Endodermal cell (in vitro differentiated cells): ENCODE results near the gene ATF7IP. TPM values are rescaled to one million over a fixed set of nuclear protein-coding genes. Genes with fewer than 3 reads are reported as not detected.

Experiments
- DNase-seq: peaks from one replicate; pipeline ENCODE4 v3.0.0-alpha.2; 2017
- H3K27ac ChIP-seq: 2 replicates; pipeline ENCODE4 v1.5.1; 2013; ENCODE audit warnings: mild to moderate bottlenecking, low read depth, low read length, moderate library complexity
- H3K27me3 ChIP-seq: 2 replicates; pipeline ENCODE4 v1.6.1; 2013; ENCODE audit warnings: mild to moderate bottlenecking, low read length, moderate library complexity; ENCODE audit not compliant: insufficient read depth, control insufficient read depth, poor library complexity, severe bottlenecking
- H3K36me3 ChIP-seq: 2 replicates; pipeline ENCODE4 v1.7.0; 2013; ENCODE audit warnings: mild to moderate bottlenecking, low read length, moderate library complexity; ENCODE audit not compliant: control insufficient read depth, insufficient read depth
- H3K4me1 ChIP-seq: one replicate; pipeline ENCODE4 v1.7.0; 2013; ENCODE audit warnings: low read length; ENCODE audit not compliant: control insufficient read depth, insufficient read depth
- H3K4me3 ChIP-seq: 2 replicates; pipeline ENCODE4 v1.5.1; 2013; ENCODE audit warnings: mild to moderate bottlenecking, low read length, moderate library complexity
- H3K9ac ChIP-seq: 2 replicates; pipeline ENCODE4 v1.6.1; 2013; ENCODE audit warnings: mild to moderate bottlenecking, low read length, moderate library complexity; ENCODE audit not compliant: poor library complexity, severe bottlenecking; ENCODE audit errors: extremely low read depth
- H3K9me3 ChIP-seq: 2 replicates; pipeline ENCODE4 v1.6.1; 2013; ENCODE audit warnings: mild to moderate bottlenecking, low read length, moderate library complexity; ENCODE audit not compliant: control insufficient read depth
- H3K27ac Mint-ChIP-seq: 2 replicates; pipeline ENCODE4 v1.8.0; 2020; ENCODE audit warnings: mixed read lengths
- H3K27me3 Mint-ChIP-seq: 2 replicates; pipeline ENCODE4 v1.8.0; 2021; ENCODE audit warnings: mild to moderate bottlenecking, mixed read lengths; ENCODE audit not compliant: insufficient read depth
- H3K36me3 Mint-ChIP-seq: 2 replicates; pipeline ENCODE4 v1.8.0; 2020; ENCODE audit warnings: low read depth, mixed read lengths
- H3K4me1 Mint-ChIP-seq: 2 replicates; pipeline ENCODE4 v1.8.0; 2020; ENCODE audit warnings: mixed read lengths
- H3K4me3 Mint-ChIP-seq: 2 replicates; pipeline ENCODE4 v1.8.0; 2020; ENCODE audit warnings: mild to moderate bottlenecking, moderate library complexity, mixed read lengths
- H3K9me3 Mint-ChIP-seq: 2 replicates; pipeline ENCODE4 v1.8.0; 2020; ENCODE audit warnings: mild to moderate bottlenecking, mixed read lengths
- WGBS, 2 experiments: methylation state at CpG; one replicate each; pipeline versions ENCODE4 v1.1.5 to v1.1.7; 2013; ENCODE audit warnings: missing lambda C conversion rate in 2 of 2, mixed read lengths in 1 of 2; ENCODE audit not compliant: insufficient coverage in 1 of 2, insufficient read length in 1 of 2; 5-methylcytosine and 5-hydroxymethylcytosine counted together
- total RNA-seq, 2 donors: library from RNA; stranded (reverse); fragmentation: NEBNext Ultra II Directional in 1 of 2; extraction: Animal tissue kit (Norgen Biotek cat#: 25700) in 1 of 2; gene quantifications; 2 replicates in 1 of 2; 3 replicates in 1 of 2; pipeline ENCODE4 v1.2.1, GENCODE V29; 2021
- TF ChIP-seq, protein P1 (sequence below): fragments of 200-600 bp; sonication (generic); conservative IDR thresholded peaks from 2 replicates; pipeline ENCODE4 v1.5.0; 2021; ENCODE audit warnings: antibody characterized with exemption, mild to moderate bottlenecking

Gene ATF7IP
- total RNA-seq, 2 donors from 2014 or later = 174 to 222 TPM

DNA sequence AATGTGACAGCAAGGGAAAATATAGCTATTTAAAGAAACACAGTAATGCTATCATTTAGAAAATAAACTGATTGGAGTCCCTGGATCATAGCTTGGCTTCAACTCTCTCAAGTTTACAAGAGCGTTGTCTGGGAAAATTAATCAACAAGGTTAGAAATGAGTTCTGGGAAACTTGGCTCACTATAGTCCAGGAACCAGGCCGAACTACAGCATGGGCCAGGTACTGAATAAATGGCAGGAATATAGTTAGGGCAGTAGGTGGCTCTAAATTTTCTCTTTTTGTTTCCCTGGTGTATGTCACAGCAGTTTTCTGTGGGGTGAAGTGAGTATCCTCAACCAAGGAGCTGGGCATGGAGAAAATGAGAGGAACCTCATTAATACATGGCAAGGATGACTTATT is 129.8 kb downstream of the ATF7IP start:
- Mint-ChIP-seq H3K27ac (peak overlapping the region; percentile 56), H3K27me3 (no peaks in the 10 kb centered on the region), H3K36me3 (peaks cover 88% of the 10 kb centered on the region), H3K4me1 (peaks cover 47% of the 10 kb centered on the region), H3K9me3 (peaks cover 21% of the 10 kb centered on the region), H3K4me3 (no peak overlapping the region)
- DNase-seq = no peak
- Histone ChIP-seq H3K4me1 (peaks cover 11% of the 10 kb centered on the region), H3K4me3 (no peak overlapping the region), H3K36me3 (peaks cover 70% of the 10 kb centered on the region), H3K9me3 (peaks cover 11% of the 10 kb centered on the region), H3K27me3 (no peaks in the 10 kb centered on the region), H3K9ac (no peak overlapping the region), H3K27ac (no peak overlapping the region)
- TF ChIP-seq, protein P1, sequence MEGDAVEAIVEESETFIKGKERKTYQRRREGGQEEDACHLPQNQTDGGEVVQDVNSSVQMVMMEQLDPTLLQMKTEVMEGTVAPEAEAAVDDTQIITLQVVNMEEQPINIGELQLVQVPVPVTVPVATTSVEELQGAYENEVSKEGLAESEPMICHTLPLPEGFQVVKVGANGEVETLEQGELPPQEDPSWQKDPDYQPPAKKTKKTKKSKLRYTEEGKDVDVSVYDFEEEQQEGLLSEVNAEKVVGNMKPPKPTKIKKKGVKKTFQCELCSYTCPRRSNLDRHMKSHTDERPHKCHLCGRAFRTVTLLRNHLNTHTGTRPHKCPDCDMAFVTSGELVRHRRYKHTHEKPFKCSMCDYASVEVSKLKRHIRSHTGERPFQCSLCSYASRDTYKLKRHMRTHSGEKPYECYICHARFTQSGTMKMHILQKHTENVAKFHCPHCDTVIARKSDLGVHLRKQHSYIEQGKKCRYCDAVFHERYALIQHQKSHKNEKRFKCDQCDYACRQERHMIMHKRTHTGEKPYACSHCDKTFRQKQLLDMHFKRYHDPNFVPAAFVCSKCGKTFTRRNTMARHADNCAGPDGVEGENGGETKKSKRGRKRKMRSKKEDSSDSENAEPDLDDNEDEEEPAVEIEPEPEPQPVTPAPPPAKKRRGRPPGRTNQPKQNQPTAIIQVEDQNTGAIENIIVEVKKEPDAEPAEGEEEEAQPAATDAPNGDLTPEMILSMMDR = no peak
- WGBS, 2 experiments = 94% methylated on average over 2 of the region's 2 CpGs; no CpG with 5 or more reads in 1 of the 2 experiments

DNA sequence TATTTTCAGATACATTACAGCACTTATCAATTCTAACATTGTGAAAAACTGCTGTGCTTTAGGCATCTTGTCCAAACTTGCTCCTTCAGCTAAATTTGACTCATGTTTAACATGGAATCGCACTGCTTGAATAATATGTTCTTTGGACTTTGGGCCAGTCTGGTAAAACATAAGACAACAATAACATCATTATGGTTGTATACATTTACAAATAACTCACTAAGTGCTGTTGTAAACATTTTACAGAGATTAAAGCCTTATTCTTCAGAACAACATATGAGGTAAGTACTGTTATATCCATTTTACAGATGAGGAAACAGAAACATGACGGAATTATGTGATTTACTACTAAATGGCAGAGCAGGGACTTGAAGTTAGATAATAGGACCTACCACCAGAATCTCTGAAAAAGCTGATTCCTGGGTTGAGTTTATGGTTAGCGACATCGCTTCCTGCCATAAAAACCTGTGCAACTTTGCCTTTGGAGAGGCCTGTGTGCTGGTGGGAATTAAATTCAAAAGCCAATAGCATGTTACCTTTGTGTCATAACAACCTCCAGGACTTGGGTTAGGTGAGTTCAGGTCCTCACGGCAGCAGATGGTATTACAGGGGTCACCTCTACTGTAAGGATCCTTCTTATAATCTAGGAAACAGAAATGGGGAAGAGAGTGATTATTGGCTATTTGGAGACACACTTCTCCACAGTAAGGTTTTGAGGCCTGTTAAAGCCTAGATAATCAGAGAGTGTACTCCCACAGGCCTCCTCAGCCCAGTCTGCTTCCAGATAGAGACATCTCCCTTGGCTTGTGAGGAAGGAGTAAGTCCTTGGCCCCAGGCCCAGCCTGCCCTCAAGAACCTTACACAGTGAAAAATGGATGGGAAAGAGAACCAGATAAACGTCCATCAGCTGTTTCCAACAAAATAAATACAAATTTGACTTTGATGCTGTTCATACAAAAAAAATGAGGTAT is 140.4 kb downstream of the ATF7IP start:
- peaks cover 48% of the 10 kb centered on the region for H3K36me3 Mint-ChIP-seq
- H3K9me3 ChIP-seq = no peaks in the 10 kb centered on the region
- no peak overlapping the region for H3K9ac ChIP-seq
- no peaks in the 10 kb centered on the region for H3K9me3 Mint-ChIP-seq
- peaks cover 14% of the 10 kb centered on the region for H3K4me1 Mint-ChIP-seq
- TF ChIP-seq, protein P1 = no peak
- no peaks in the 10 kb centered on the region for H3K27me3 ChIP-seq
- H3K36me3 ChIP-seq = peaks cover 21% of the 10 kb centered on the region
- H3K27me3 Mint-ChIP-seq = no peaks in the 10 kb centered on the region
- DNase-seq = no peak
- no peak overlapping the region for H3K4me3 Mint-ChIP-seq
- peaks cover 4% of the 10 kb centered on the region for H3K4me1 ChIP-seq
- 91 to 98% methylated on average over 5 to 6 of the region's 6 CpGs for WGBS, 2 experiments
- no peak overlapping the region for H3K4me3 ChIP-seq
- no peak overlapping the region for H3K27ac Mint-ChIP-seq
- no peak overlapping the region for H3K27ac ChIP-seq

DNA sequence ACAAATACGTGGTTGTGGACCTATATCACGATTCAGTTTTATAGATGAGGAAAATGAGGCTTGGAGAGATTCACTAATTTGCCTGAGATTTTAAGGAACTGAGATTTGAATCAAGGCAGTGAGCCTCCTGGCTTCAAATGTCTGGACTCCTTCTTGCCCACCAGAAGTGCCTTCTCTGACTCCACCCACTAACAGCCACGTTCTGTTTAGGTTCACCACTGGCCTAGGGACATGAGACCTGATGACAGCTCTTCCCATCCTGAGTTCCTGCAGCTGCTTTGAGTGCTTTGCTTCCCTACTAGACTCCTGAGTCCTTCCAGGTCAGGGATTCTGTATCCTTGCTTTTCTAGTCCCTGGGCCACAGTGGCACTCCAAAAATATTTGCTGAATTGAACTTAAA is 145.1 kb downstream of the ATF7IP start:
- Mint-ChIP-seq H3K36me3 (peaks cover 18% of the 10 kb centered on the region), H3K9me3 (no peaks in the 10 kb centered on the region), H3K27me3 (no peaks in the 10 kb centered on the region), H3K4me1 (peaks cover 1% of the 10 kb centered on the region), H3K27ac (no peak overlapping the region), H3K4me3 (no peak overlapping the region)
- no peaks in the 10 kb centered on the region for H3K27me3 ChIP-seq
- no peak overlapping the region for H3K9ac ChIP-seq
- H3K4me1 ChIP-seq = no peaks in the 10 kb centered on the region
- no peaks in the 10 kb centered on the region for H3K9me3 ChIP-seq
- no peak overlapping the region for H3K4me3 ChIP-seq
- DNase-seq = no peak
- 88 to 91% methylated on average over 3 of the region's 3 CpGs for WGBS, 2 experiments
- peaks cover 5% of the 10 kb centered on the region for H3K36me3 ChIP-seq
- H3K27ac ChIP-seq = no peak overlapping the region
- TF ChIP-seq, protein P1 = no peak
